Measurements from ENCODE around the gene ANO2.

- TF ChIP-seq CTCF (IDR thresholded peaks at IDR 0.05) = no peak
- TF ChIP-seq POLR2A (IDR thresholded peaks at IDR 0.05) = no peak
- TF ChIP-seq EP300 (IDR thresholded peaks at IDR 0.05; ENCODE audit: low read depth) = no peak
These were observed 359.9 kb downstream of the ANO2 start for GRCh38 chr12:5585178-5585577.

Data from transverse colon (tissue), 3 donors.